HG03521 (cell line): ENCODE measurements around the gene CTXND1.
A peak's percentile ranks its signal among the peaks of the same experiment; 100 is the strongest.
"Not testable (repeated sequence)": the region's sequence is repeated elsewhere in the genome, so short reads cannot be mapped to it uniquely, and the experiment has no call there.

ENCODE experiments used
- ATAC-seq: cut with Tn5 transposase; IDR thresholded peaks from one replicate; pipeline ENCODE4 v1.9.1; 2021; ENCODE audit warnings: mild to moderate bottlenecking, moderate library complexity; ENCODE audit not compliant: unreplicated experiment

CTXND1 gene

GRCh38 chr15:80161468-80162016 is 90.5 kb downstream of the CTXND1 start:
- no peak for ATAC-seq

GRCh38 chr15:80160570-80161156 is 91.3 kb downstream of the CTXND1 start:
- peak; percentile 53 for ATAC-seq

- ATAC-seq: no peak
Observed at GRCh38 chr15:80159811-80160569, 92.0 kb downstream of the CTXND1 start.

GRCh38 chr15:80159301-80159700 is 92.7 kb downstream of the CTXND1 start:
- ATAC-seq: no peak

GRCh38 chr15:80157215-80157614 is 94.8 kb downstream of the CTXND1 start:
- no peak for ATAC-seq

- ATAC-seq: no peak
Observed at GRCh38 chr15:80156176-80156720, 95.8 kb downstream of the CTXND1 start.

GRCh38 chr15:80155378-80156175 is 96.4 kb downstream of the CTXND1 start:
- ATAC-seq: not testable (repeated sequence)

GRCh38 chr15:80155001-80155377 is 97.0 kb downstream of the CTXND1 start:
- ATAC-seq: no peak

- ATAC-seq: no peak
Observed at GRCh38 chr15:80154336-80154735, 97.7 kb downstream of the CTXND1 start.

- no peak for ATAC-seq
Observed at GRCh38 chr15:80153900-80154299, 98.1 kb downstream of the CTXND1 start.

- ATAC-seq: peak; percentile 51
Observed at GRCh38 chr15:80152896-80153876, 98.8 kb downstream of the CTXND1 start, which contains the start of gene FAH. Gene FAH, plus strand, starts transcription at chr15:80152999. Its CDS starts 56 bp downstream, at chr15:80153055.

GRCh38 chr15:80152180-80152895 is 99.7 kb downstream of the CTXND1 start:
- ATAC-seq: peak; percentile 58

GRCh38 chr15:80151576-80151975 is 100.4 kb downstream of the CTXND1 start:
- ATAC-seq: no peak

- no peak for ATAC-seq
Observed at GRCh38 chr15:80151148-80151547, 100.9 kb downstream of the CTXND1 start.
